CD14-positive monocyte (primary cell): ENCODE data around the gene SLC26A4. TPM values are rescaled to one million over a fixed set of nuclear protein-coding genes. Genes with fewer than 3 reads are reported as not detected.

Source experiments
- DNase-seq, 3 donors: peaks; one replicate each; pipeline ENCODE4 v3.0.0-alpha.2; 2011 to 2022
- H2AFZ ChIP-seq: 2 replicates; pipeline ENCODE4 v1.6.0; 2012; ENCODE audit warnings: mild to moderate bottlenecking, low read depth, low read length, inconsistent platforms; ENCODE audit not compliant: insufficient read depth, poor library complexity, severe bottlenecking
- H3K27ac ChIP-seq, 2 donors: 1 replicate in 1 of 2; 2 replicates in 1 of 2; pipeline ENCODE4 v1.5.1; 2012 to 2013; ENCODE audit warnings: low read length in 2 of 2, control low read depth in 1 of 2, inconsistent platforms in 1 of 2, low read depth in 1 of 2, mild to moderate bottlenecking in 1 of 2
- H3K27me3 ChIP-seq, 2 donors: one replicate each; pipeline versions ENCODE4 v1.6.0 to v1.6.1; 2011 to 2013; ENCODE audit warnings: low read length in 2 of 2; ENCODE audit not compliant: control insufficient read depth in 2 of 2, insufficient read depth in 2 of 2
- H3K36me3 ChIP-seq, 2 donors: replicated peaks in 1 of 2; 1 replicate in 1 of 2; 2 replicates in 1 of 2; pipeline versions ENCODE4 v1.5.1 to v1.6.1; 2012 to 2013; ENCODE audit warnings: low read length in 2 of 2, control low read depth in 1 of 2, inconsistent platforms in 1 of 2, mild to moderate bottlenecking in 1 of 2; ENCODE audit not compliant: insufficient read depth in 2 of 2, control insufficient read depth in 1 of 2
- H3K4me1 ChIP-seq, 2 donors: 1 replicate in 1 of 2; 2 replicates in 1 of 2; pipeline versions ENCODE4 v1.5.1 to v1.6.1; 2012 to 2013; ENCODE audit warnings: low read length in 2 of 2, control low read depth in 1 of 2, inconsistent platforms in 1 of 2, mild to moderate bottlenecking in 1 of 2, moderate library complexity in 1 of 2; ENCODE audit not compliant: insufficient read depth in 2 of 2, control insufficient read depth in 1 of 2
- H3K4me2 ChIP-seq: replicated peaks from 2 replicates; pipeline ENCODE3; 2012; ENCODE audit warnings: low read length, moderate library complexity, mild to moderate bottlenecking; ENCODE audit not compliant: poor library complexity, severe bottlenecking; ENCODE audit errors: extremely low read depth
- H3K4me3 ChIP-seq, 3 experiments: fragments of 200-600 bp in 1 of 3; sonication (generic) in 1 of 3; replicated peaks in 1 of 3; 1 replicate in 2 of 3; 2 replicates in 1 of 3; pipeline ENCODE4 v1.5.1; 2011 to 2013; ENCODE audit warnings: low read length in 3 of 3, mild to moderate bottlenecking in 3 of 3, control low read depth in 2 of 3, low read depth in 2 of 3, inconsistent platforms in 1 of 3, moderate library complexity in 1 of 3
- H3K79me2 ChIP-seq: 2 replicates; pipeline ENCODE4 v1.6.0; 2012; ENCODE audit warnings: mild to moderate bottlenecking, control low read depth, inconsistent platforms, low read length, moderate library complexity; ENCODE audit not compliant: insufficient read depth
- H3K9ac ChIP-seq: 2 replicates; pipeline ENCODE4 v1.6.0; 2017; ENCODE audit warnings: low read length, mild to moderate bottlenecking; ENCODE audit not compliant: insufficient read depth, poor library complexity, severe bottlenecking
- H3K9me3 ChIP-seq, 2 donors: replicated peaks in 1 of 2; 1 replicate in 1 of 2; 2 replicates in 1 of 2; pipeline versions ENCODE4 v1.5.1 to v1.6.1; 2012 to 2013; ENCODE audit warnings: low read length in 2 of 2, control low read depth in 1 of 2; ENCODE audit not compliant: control insufficient read depth in 1 of 2, insufficient read depth in 1 of 2
- H4K20me1 ChIP-seq: 2 replicates; pipeline ENCODE4 v1.6.0; 2012; ENCODE audit warnings: mild to moderate bottlenecking, low read length, control low read depth, moderate library complexity; ENCODE audit not compliant: insufficient read depth
- H3K27ac Mint-ChIP-seq, 7 donors: one replicate each; pipeline ENCODE4 v1.8.0; 2020; ENCODE audit warnings: mild to moderate bottlenecking in 7 of 7, mixed read lengths in 7 of 7, moderate library complexity in 6 of 7, inconsistent platforms in 2 of 7
- H3K27me3 Mint-ChIP-seq, 3 donors: one replicate each; pipeline ENCODE4 v1.8.0; 2021 to 2022; ENCODE audit warnings: low read depth in 3 of 3, mild to moderate bottlenecking in 3 of 3, mixed read lengths in 3 of 3, moderate library complexity in 3 of 3, inconsistent platforms in 1 of 3
- H3K36me3 Mint-ChIP-seq, 2 donors: one replicate each; pipeline ENCODE4 v1.8.0; 2020; ENCODE audit warnings: mixed read lengths in 2 of 2, inconsistent platforms in 1 of 2, mild to moderate bottlenecking in 1 of 2
- H3K4me1 Mint-ChIP-seq: one replicate; pipeline ENCODE4 v1.8.0; 2020; ENCODE audit warnings: mild to moderate bottlenecking, mixed read lengths
- H3K4me3 Mint-ChIP-seq, 2 donors: one replicate each; pipeline ENCODE4 v1.8.0; 2020; ENCODE audit warnings: mild to moderate bottlenecking in 2 of 2, mixed read lengths in 2 of 2, moderate library complexity in 1 of 2
- H3K9me3 Mint-ChIP-seq, 7 donors: one replicate each; pipeline ENCODE4 v1.8.0; 2020 to 2022; ENCODE audit warnings: mixed read lengths in 7 of 7, mild to moderate bottlenecking in 6 of 7, moderate library complexity in 6 of 7, inconsistent platforms in 2 of 7
- CTCF ChIP-seq: fragments of 200-600 bp; IDR thresholded peaks from one replicate; pipeline ENCODE4 v1.8.0; 2022; ENCODE audit warnings: antibody characterized with exemption, mild to moderate bottlenecking
- WGBS: methylation state at CpG from one replicate; pipeline ENCODE4 v1.1.5; 2013; ENCODE audit warnings: missing lambda C conversion rate; ENCODE audit not compliant: insufficient coverage; 5-methylcytosine and 5-hydroxymethylcytosine counted together
- intact Hi-C, 2 donors: fragments of 100-400 bp; cut with micrococcal nuclease; formaldehyde crosslinking; loops; one replicate each; pipeline versions ENCODE4 v1.15.0 to v1.15.1; 2023
- polyA plus RNA-seq, 3 donors: library from polyadenylated mRNA; depleted of rRNA in 1 of 3; unstranded in 2 of 3; stranded (reverse) in 1 of 3; fragments of 300-500 nt in 2 of 3; fragments of >200 nt in 1 of 3; fragmentation: Illumina TruSeq in 2 of 3; gene quantifications; 1 replicate in 2 of 3; 2 replicates in 1 of 3; pipeline ENCODE4 v1.2.3, GENCODE V29; 2012 to 2021

Gene SLC26A4
- polyA plus RNA-seq, 3 donors: 0.10 to 0.12 TPM; not detected in 1

GRCh38 chr7:107684947-107685463 lies 24.4 kb downstream of the SLC26A4 start:
- Histone ChIP-seq H3K9ac (no peak overlapping the region), H3K4me2 (no peak overlapping the region), H3K9me3 (no peaks in the 10 kb centered on the region), H3K4me1 (no peaks in the 10 kb centered on the region), H3K27me3 (no peaks in the 10 kb centered on the region), H3K79me2 (no peaks in the 10 kb centered on the region), H3K4me3 (no peak overlapping the region), H3K36me3 (no peaks in the 10 kb centered on the region), H3K27ac (no peak overlapping the region), H2AFZ (no peak overlapping the region), H4K20me1 (no peaks in the 10 kb centered on the region)
- Mint-ChIP-seq H3K27me3 (peaks cover 0 to 5% (median 0%) of the 10 kb centered on the region in 3 donors), H3K27ac (no peak overlapping the region), H3K9me3 (no peaks in the 10 kb centered on the region), H3K36me3 (no peaks in the 10 kb centered on the region), H3K4me3 (no peak overlapping the region), H3K4me1 (no peaks in the 10 kb centered on the region)
- intact Hi-C loops: no loop called here
- WGBS: 88% methylated on average over 1 of the region's 1 CpG
- no peak for DNase-seq
- no peak for TF ChIP-seq CTCF

GRCh38 chr7:107686816-107687387 lies 26.3 kb downstream of the SLC26A4 start:
- H3K9me3 ChIP-seq: no peaks in the 10 kb centered on the region
- peaks cover 0 to 5% (median 0%) of the 10 kb centered on the region in 3 donors for H3K27me3 Mint-ChIP-seq
- 88% methylated on average over 4 of the region's 5 CpGs for WGBS
- no peak for TF ChIP-seq CTCF
- H3K4me2 ChIP-seq: no peak overlapping the region
- H3K27ac Mint-ChIP-seq: no peak overlapping the region
- H3K9me3 Mint-ChIP-seq: no peaks in the 10 kb centered on the region
- H3K4me1 Mint-ChIP-seq: no peaks in the 10 kb centered on the region
- H3K27ac ChIP-seq: no peak overlapping the region
- intact Hi-C loops: no loop called here
- no peak overlapping the region for H3K4me3 ChIP-seq
- no peak overlapping the region for H3K9ac ChIP-seq
- no peaks in the 10 kb centered on the region for H3K36me3 ChIP-seq
- H4K20me1 ChIP-seq: no peaks in the 10 kb centered on the region
- H3K36me3 Mint-ChIP-seq: no peaks in the 10 kb centered on the region
- H3K4me3 Mint-ChIP-seq: no peak overlapping the region
- H3K4me1 ChIP-seq: no peaks in the 10 kb centered on the region
- DNase-seq: no peak
- no peak overlapping the region for H2AFZ ChIP-seq
- H3K27me3 ChIP-seq: no peaks in the 10 kb centered on the region
- H3K79me2 ChIP-seq: no peaks in the 10 kb centered on the region
